ENCODE measurements around the gene MORN5. TPM values are rescaled to one million over a fixed set of nuclear protein-coding genes. Genes with fewer than 3 reads are reported as not detected.

Gene MORN5
- total and polyA plus RNA-seq, 9 of the 15 experiments (the other 6 are each of a cell fraction or from before 2014, with no cell fraction given), result not detected

GRCh38 chr9:122126331-122127261 lies 33.1 kb upstream of the MORN5 start:
- peaks cover 18% of the 10 kb centered on the region for H4K20me1 ChIP-seq (replicated peaks; ENCODE audit: control insufficient read depth, insufficient read depth, low read length)
- intact Hi-C loops (cut with micrococcal nuclease) (no loop called here), in situ Hi-C loops (cut with MboI) (loop anchor here (10.0 kb wide), 1 partner anchor 688 kb away; no protein-coding TSS in a partner anchor)
- 37% methylated on average over 37 of the region's 64 CpGs for WGBS (ENCODE audit: insufficient coverage, low coverage, missing lambda C conversion rate)
- DNase-seq (ENCODE audit: extremely low read depth in 1 of 4, low spot score in 3 of 4) (peak in 2 of 4 experiments; percentile 42 to 43), ATAC-seq (no peak), FAIRE-seq (no peak)
- H3K79me2 ChIP-seq (ENCODE audit: control insufficient read depth, insufficient read depth, low read length), result no peaks in the 10 kb centered on the region
- no peaks in the 10 kb centered on the region for H3K9me3 ChIP-seq (replicated peaks; ENCODE audit: control insufficient read depth, insufficient read depth, low read depth, low read length)
- ChIA-PET CTCF (ENCODE audit: low intra/inter-chr PET ratio) (interaction anchor here (2.7 to 3.8 kb wide), 2 partner anchors 223 to 327 kb away, joined by 11 to 88 read pairs; no protein-coding TSS in a partner anchor), POLR2A (interaction anchor here (1.4 kb wide), 1 partner anchor 216 kb away, joined by 5 read pairs; no protein-coding TSS in a partner anchor)
- H3K36me3 ChIP-seq (ENCODE audit: control insufficient read depth, insufficient read depth, low read length), result no peaks in the 10 kb centered on the region
- peaks cover 0 to 24% of the 10 kb centered on the region in 2 experiments; a peak in 3 of 5 replicates for H3K27me3 ChIP-seq (ENCODE audit: control insufficient read depth in 2 of 2, insufficient read depth in 2 of 2, low read length in 2 of 2)
- H3K4me2 ChIP-seq (ENCODE audit: insufficient read depth, low read length), result no peak overlapping the region; the same call in 1 of the 2 replicates
- H3K4me1 ChIP-seq (replicated peaks in 1 of 2; ENCODE audit: control insufficient read depth in 2 of 2, insufficient read depth in 2 of 2, low read length in 2 of 2), result peaks cover 0 to 32% of the 10 kb centered on the region in 2 experiments; a peak in 3 of 5 replicates
- H3K27ac ChIP-seq (ENCODE audit: extremely low read depth, low read depth, low read length), result no peak overlapping the region
- BruUV-seq (replicated peaks), result no TSS peak
- H3K9ac ChIP-seq (ENCODE audit: insufficient read depth in 1 of 2, low read depth in 2 of 2, low read length in 2 of 2), result no peak overlapping the region
- H3K4me3 ChIP-seq, result no peak overlapping the region
- H3K9me1 ChIP-seq (ENCODE audit: control insufficient read depth, insufficient read depth, low read length), result no peaks in the 10 kb centered on the region
- no peak overlapping the region for H2AFZ ChIP-seq (ENCODE audit: low read depth, low read length)
- TF ChIP-seq SIN3B (IDR thresholded peaks at IDR 0.05; ENCODE audit: low read depth) (no peak), ZBTB33 (CRISPR knock-in tag; IDR thresholded peaks at IDR 0.05) (peak; percentile 69), SPI1 (IDR thresholded peaks at IDR 0.05; ENCODE audit: borderline replicate concordance, low read depth, low read length) (peak; percentile 24; the same call in 1 of the 2 replicates), SRF (CRISPR knock-in tag; IDR thresholded peaks at IDR 0.05) (no peak), PKNOX1 (IDR thresholded peaks at IDR 0.05) (peak; percentile 80)
- TF ChIP-seq, protein P1, sequence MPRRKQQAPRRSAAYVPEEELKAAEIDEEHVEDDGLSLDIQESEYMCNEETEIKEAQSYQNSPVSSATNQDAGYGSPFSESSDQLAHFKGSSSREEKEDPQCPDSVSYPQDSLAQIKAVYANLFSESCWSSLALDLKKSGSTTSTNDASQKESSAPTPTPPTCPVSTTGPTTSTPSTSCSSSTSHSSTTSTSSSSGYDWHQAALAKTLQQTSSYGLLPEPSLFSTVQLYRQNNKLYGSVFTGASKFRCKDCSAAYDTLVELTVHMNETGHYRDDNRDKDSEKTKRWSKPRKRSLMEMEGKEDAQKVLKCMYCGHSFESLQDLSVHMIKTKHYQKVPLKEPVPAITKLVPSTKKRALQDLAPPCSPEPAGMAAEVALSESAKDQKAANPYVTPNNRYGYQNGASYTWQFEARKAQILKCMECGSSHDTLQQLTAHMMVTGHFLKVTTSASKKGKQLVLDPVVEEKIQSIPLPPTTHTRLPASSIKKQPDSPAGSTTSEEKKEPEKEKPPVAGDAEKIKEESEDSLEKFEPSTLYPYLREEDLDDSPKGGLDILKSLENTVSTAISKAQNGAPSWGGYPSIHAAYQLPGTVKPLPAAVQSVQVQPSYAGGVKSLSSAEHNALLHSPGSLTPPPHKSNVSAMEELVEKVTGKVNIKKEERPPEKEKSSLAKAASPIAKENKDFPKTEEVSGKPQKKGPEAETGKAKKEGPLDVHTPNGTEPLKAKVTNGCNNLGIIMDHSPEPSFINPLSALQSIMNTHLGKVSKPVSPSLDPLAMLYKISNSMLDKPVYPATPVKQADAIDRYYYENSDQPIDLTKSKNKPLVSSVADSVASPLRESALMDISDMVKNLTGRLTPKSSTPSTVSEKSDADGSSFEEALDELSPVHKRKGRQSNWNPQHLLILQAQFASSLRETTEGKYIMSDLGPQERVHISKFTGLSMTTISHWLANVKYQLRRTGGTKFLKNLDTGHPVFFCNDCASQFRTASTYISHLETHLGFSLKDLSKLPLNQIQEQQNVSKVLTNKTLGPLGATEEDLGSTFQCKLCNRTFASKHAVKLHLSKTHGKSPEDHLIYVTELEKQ (CRISPR knock-in tag; IDR thresholded peaks at IDR 0.05), result no peak
- TF ChIP-seq, protein P2, sequence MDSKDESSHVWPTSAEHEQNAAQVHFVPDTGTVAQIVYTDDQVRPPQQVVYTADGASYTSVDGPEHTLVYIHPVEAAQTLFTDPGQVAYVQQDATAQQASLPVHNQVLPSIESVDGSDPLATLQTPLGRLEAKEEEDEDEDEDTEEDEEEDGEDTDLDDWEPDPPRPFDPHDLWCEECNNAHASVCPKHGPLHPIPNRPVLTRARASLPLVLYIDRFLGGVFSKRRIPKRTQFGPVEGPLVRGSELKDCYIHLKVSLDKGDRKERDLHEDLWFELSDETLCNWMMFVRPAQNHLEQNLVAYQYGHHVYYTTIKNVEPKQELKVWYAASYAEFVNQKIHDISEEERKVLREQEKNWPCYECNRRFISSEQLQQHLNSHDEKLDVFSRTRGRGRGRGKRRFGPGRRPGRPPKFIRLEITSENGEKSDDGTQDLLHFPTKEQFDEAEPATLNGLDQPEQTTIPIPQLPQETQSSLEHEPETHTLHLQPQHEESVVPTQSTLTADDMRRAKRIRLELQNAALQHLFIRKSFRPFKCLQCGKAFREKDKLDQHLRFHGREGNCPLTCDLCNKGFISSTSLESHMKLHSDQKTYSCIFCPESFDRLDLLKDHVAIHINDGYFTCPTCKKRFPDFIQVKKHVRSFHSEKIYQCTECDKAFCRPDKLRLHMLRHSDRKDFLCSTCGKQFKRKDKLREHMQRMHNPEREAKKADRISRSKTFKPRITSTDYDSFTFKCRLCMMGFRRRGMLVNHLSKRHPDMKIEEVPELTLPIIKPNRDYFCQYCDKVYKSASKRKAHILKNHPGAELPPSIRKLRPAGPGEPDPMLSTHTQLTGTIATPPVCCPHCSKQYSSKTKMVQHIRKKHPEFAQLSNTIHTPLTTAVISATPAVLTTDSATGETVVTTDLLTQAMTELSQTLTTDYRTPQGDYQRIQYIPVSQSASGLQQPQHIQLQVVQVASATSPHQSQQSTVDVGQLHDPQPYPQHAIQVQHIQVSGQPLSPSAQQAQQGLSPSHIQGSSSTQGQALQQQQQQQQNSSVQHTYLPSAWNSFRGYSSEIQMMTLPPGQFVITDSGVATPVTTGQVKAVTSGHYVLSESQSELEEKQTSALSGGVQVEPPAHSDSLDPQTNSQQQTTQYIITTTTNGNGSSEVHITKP (IDR thresholded peaks at IDR 0.05; ENCODE audit: partially characterized antibody), result no peak

All from K562 (cell line).